A549 (cell line): Measurements from ENCODE around the gene MED27.

Experiments used
- BHLHE40 ChIP-seq: IDR thresholded peaks from 2 replicates; pipeline ENCODE4 v1.6.1; 2012; ENCODE audit warnings: low read depth, low read length, inconsistent platforms
- EP300 ChIP-seq, 2 experiments: fragments of >200 bp; sonication (Bioruptor Twin); formaldehyde crosslinking; IDR thresholded peaks; 2 replicates in 1 of 2; 3 replicates in 1 of 2; pipeline ENCODE4 v1.6.1; 2016 to 2017
- HMGXB4 ChIP-seq: fragments of 250-450 bp; sonication (Bioruptor Pico); IDR thresholded peaks from 2 replicates; pipeline ENCODE4 v1.5.0; 2021; ENCODE audit warnings: mild to moderate bottlenecking, moderate library complexity, borderline replicate concordance
- MAX ChIP-seq: IDR thresholded peaks from 2 replicates; pipeline ENCODE4 v1.6.1; 2012
- NFE2L2 ChIP-seq: fragments of 150-350 bp; conservative IDR thresholded peaks from 2 replicates; pipeline ENCODE4 v1.6.1; 2014; ENCODE audit warnings: low read length
- POLR2A ChIP-seq: IDR thresholded peaks from 2 replicates; pipeline ENCODE4 v1.6.1; 2012; ENCODE audit warnings: mild to moderate bottlenecking, low read length
- TF ChIP-seq, protein P1 (sequence below): fragments of >200 bp; sonication (Bioruptor Twin); formaldehyde crosslinking; IDR thresholded peaks from 3 replicates; pipeline ENCODE4 v1.5.1; 2016
- TF ChIP-seq, protein P2 (sequence below): IDR thresholded peaks from 2 replicates; pipeline ENCODE4 v1.6.1; 2012

- TF ChIP-seq MAX (no peak), EP300 (IDR thresholded peaks at IDR 0.05) (no peak), HMGXB4 (CRISPR knock-in tag) (no peak), BHLHE40 (no peak), POLR2A (no peak), NFE2L2 (no peak)
- TF ChIP-seq, protein P1, sequence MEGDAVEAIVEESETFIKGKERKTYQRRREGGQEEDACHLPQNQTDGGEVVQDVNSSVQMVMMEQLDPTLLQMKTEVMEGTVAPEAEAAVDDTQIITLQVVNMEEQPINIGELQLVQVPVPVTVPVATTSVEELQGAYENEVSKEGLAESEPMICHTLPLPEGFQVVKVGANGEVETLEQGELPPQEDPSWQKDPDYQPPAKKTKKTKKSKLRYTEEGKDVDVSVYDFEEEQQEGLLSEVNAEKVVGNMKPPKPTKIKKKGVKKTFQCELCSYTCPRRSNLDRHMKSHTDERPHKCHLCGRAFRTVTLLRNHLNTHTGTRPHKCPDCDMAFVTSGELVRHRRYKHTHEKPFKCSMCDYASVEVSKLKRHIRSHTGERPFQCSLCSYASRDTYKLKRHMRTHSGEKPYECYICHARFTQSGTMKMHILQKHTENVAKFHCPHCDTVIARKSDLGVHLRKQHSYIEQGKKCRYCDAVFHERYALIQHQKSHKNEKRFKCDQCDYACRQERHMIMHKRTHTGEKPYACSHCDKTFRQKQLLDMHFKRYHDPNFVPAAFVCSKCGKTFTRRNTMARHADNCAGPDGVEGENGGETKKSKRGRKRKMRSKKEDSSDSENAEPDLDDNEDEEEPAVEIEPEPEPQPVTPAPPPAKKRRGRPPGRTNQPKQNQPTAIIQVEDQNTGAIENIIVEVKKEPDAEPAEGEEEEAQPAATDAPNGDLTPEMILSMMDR, result no peak
- TF ChIP-seq, protein P2, sequence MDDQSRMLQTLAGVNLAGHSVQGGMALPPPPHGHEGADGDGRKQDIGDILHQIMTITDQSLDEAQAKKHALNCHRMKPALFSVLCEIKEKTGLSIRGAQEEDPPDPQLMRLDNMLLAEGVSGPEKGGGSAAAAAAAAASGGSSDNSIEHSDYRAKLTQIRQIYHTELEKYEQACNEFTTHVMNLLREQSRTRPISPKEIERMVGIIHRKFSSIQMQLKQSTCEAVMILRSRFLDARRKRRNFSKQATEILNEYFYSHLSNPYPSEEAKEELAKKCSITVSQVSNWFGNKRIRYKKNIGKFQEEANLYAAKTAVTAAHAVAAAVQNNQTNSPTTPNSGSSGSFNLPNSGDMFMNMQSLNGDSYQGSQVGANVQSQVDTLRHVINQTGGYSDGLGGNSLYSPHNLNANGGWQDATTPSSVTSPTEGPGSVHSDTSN, result no peak
These were observed 224.6 kb downstream of the MED27 start for GRCh38 chr9:131854896-131855613.
